ENCODE data around the gene IKZF5.
A peak's percentile ranks its signal among the peaks of the same experiment; 100 is the strongest.

IKZF5 gene

GRCh38 chr10:123008355-123009104 lies at the start of gene IKZF5, which contains the start of gene ACADSB:
Gene IKZF5, minus strand, starts transcription at chr10:123008795. Its CDS starts 10,170 bp downstream, at chr10:122998625.
Gene ACADSB, plus strand, starts transcription at chr10:123009006. Its CDS starts 24 bp downstream, at chr10:123009030.
- peak; percentile 81 for DNase-seq (ENCODE audit: low read depth, low spot score)

DNA sequence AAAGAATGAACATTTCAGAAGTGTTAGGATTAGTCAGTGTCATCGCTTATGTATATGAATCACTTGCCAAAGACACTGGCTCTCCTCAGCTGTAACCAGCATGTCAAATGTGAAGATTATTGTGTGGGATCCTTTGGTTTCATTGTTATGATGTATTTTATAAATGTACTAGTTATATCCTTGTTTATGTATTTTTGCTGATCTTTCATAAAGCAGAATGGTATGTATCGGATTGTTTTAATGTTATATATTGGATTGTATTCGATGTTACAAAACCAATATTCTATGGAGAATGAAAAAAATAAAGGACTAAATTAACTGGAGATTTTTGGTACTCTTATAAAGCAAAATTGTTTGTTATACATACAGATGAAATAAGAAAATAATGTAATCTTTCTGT lies 49.4 kb upstream of the IKZF5 start:
- DNase-seq (ENCODE audit: low read depth, low spot score): no peak

DNA sequence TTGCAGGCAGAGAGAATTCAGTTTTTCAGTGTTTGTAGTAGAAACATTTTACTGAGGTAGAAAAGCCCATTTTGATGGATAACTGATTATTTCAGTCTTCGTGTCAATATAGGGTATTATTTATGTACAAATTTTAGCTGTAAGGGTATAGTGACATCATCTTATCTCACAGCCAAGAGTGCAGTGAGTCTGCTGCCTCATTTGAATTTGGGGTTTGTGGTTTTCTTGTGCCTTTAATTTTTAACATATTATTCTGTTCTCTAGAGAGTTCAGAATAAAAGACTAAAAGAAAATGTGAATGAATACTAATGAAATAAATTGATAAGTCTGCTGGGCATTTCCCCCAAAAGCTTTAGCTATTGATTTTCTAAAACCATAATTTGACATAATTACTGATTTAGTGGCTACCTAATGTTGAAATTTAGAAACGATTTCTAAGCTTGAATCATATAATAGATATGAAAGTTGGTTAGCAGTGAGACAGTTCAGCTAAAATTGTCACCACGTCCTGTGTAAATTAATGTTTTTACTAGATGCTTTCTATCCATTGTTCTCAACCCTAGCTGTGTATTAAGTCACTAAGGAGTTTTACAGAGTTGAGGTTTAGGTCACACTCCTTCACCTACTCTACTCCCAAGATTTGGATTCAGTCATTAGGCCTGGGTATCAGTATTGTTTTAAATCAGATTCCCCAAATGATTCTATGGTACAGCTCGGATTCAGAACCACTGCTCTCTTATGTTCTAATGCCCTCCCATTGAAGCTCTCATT lies 37.6 kb upstream of the IKZF5 start:
- no peak for DNase-seq (ENCODE audit: low read depth, low spot score)

- DNase-seq (ENCODE audit: low read depth, low spot score): no peak
These were observed 35.8 kb upstream of the IKZF5 start for GRCh38 chr10:123044391-123044790.

DNA sequence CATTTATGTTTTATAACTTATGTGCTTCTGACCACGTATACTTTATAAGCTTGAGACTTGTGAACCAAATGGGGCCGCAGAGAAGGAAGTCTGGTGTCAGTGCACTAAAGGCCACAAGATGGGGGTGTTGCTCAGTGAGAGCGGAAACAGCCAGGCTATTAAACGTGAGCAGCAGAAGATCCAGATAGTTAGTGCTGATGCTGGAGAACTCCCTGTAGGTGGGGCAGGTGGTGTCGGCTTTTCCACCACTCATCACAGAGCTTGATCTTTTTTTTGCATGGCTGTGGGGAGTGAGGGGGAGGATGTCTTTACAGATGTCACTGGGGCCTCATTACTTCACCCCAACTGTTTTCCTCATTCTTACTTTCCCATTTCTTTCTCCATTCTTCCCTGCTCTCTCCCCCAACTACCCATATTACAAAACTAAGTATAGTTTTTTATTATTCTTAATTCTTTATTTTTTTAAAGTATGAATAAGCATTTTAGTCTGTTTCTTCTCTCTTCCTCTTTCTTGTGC lies 34.9 kb upstream of the IKZF5 start:
- DNase-seq (ENCODE audit: low read depth, low spot score): peak; percentile 77

GRCh38 chr10:123042708-123043408 lies 34.3 kb upstream of the IKZF5 start:
- DNase-seq (ENCODE audit: low read depth, low spot score): no peak

DNA sequence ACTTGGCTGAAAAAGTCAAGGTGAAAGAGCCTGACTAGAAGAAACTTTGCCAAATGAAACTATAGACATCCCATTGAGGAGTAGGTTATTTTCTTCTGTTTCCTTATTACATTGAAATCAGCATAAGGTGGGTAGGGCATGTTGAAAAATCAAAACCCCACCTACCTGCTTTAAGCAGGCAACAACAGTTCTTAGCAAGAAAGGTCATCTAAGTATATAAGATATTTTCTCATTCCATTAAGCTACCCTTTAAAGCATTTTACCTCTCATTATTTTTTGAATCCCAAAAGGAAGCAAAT lies 31.0 kb upstream of the IKZF5 start:
- DNase-seq (ENCODE audit: low read depth, low spot score): no peak

- no peak for DNase-seq (ENCODE audit: low read depth, low spot score)
These were observed 30.4 kb upstream of the IKZF5 start for GRCh38 chr10:123038782-123039631.

GRCh38 chr10:123035467-123036086 lies 27.0 kb upstream of the IKZF5 start:
- no peak for DNase-seq (ENCODE audit: low read depth, low spot score)

DNA sequence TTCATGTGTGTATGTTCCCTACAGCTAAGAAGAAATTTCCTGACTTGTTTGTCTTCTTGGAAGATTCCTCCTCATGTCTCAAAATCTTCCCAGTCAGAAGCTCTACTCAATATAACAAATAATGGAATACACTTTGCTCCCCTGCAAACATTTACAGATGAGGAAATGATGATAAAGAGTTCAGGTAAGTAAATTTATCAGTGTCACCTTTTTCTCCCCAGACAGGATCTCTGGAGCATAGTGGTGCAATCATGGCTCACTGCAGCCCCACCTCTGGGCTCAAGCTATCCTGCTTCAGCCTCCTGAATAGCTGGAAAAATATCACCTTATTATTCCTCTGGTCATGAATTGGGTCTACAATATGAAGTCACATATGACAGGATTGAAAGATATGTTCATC lies 25.7 kb upstream of the IKZF5 start:
- DNase-seq (ENCODE audit: low read depth, low spot score): no peak

- DNase-seq (ENCODE audit: low read depth, low spot score): no peak
These were observed 22.5 kb upstream of the IKZF5 start for GRCh38 chr10:123031124-123031523.

DNA sequence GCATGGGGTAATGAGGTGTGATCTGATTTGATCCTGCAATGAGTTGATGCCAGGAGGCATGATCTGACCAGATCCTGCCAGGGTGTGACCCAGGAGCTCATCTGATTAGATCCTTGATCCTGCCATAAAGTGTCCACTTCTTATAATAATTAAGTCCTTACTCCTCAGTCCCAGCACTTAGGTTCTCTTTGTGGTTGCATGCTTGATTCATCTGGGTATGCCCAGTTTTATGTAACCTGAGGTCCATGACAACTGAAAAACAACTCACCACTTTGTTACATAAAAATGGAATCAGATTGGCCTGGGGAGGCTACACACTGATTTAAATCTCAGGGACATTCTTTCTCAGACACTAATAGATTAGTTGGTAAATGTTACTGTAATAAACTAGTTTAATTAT lies 19.3 kb upstream of the IKZF5 start:
- DNase-seq (ENCODE audit: low read depth, low spot score): no peak

- no peak for DNase-seq (ENCODE audit: low read depth, low spot score)
These were observed 17.7 kb upstream of the IKZF5 start for GRCh38 chr10:123026302-123026701.

DNA sequence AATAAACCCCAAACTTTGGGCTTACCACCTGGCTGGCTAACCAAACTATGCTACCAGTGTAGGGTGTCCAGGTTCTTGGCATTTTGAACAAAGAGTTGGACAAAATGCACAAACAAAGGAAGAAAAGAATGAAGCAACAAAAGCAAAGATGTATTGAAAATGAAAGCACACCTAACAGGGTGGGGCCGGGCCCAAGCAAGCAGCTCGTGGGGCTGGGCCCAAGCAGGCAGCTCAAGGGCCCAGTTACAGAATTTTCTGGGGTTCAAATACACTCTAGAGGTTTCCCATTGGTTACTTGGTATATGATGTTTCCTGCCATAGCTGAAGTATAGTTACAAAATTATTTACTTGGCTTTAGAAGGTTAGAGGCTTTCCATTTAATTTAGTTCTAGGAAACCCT lies 15.9 kb upstream of the IKZF5 start:
- DNase-seq (ENCODE audit: low read depth, low spot score): no peak

DNA sequence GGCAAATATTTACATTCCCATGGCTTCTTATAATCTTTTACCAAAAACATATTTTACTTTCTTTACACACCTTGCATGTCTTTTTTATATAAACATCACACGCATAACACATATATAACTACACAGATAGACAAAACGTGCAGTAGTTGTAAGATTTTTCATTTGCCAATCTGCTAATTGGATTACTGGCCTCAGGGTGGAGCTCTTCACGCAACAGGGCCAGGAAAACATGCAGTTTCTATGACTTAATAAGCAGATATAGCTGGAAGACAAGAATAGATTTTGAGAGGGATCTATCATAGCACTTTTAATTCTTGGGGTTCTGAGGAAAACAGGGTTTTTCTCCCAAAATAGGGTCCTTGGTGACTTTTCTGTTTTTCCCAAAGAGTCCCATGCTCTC lies 12.9 kb upstream of the IKZF5 start:
- DNase-seq (ENCODE audit: low read depth, low spot score): no peak

- no peak for DNase-seq (ENCODE audit: low read depth, low spot score)
These were observed 11.5 kb upstream of the IKZF5 start for GRCh38 chr10:123019941-123020703.

- DNase-seq (ENCODE audit: low read depth, low spot score): no peak
These were observed 10.7 kb upstream of the IKZF5 start for GRCh38 chr10:123019264-123019663.

DNA sequence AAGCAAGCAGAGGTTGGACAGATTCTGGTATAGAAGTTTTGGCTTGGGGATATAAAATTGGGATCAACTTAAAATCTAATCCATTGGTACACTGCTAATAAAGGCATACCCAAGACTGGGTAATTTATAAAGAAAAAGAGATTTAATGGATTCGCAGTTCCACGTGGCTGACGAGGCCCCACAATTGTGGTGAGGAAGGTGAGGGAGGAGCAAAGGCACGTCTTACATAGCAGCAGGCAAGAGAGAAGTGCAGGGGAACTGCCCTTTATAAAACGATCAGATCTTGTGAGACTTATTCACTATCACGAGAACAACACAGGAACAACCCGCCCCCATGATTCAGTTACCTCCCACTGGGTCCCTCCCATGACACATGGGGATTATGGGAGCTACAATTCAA lies 9.9 kb upstream of the IKZF5 start:
- DNase-seq (ENCODE audit: low read depth, low spot score): no peak

DNA sequence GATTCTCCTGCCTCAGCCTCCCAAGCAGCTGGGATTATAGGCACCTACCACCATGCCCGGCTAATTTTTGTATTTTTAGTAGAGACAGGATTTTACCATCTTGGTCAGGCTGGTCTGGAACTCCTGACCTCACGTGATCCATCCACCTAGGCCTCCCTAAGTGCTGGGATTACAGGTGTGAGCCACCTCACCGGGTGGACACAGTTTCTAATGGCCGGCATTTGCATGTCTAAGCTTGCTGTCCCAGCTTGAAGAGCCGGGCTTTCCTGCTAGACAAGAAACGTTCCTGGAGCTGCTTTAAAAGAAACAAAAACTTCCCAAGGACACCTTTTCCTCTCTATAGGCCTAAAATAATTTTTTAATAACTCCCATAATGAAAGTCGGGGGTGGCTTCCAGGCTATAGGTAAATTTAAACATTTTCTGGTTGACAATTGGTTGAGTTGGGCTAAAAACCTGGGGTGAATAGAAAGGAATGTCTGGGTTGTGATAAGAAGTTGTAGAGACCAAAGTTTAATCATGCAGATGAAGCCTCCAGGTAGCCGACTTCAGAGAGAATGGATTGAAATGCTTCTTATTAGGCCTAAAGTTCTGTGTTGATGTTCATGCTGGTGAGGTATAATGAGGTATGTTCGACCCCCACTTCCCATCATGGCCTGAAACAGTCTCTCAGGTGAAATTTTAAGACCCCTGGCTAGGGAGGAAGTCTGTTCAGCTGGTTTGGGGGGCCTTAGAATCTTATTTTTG lies 9.0 kb upstream of the IKZF5 start:
- peak; percentile 82 for DNase-seq (ENCODE audit: low read depth, low spot score)

Measured in iPS DF 19.7 (cell line).